PC-9 (cell line): ENCODE results near the gene QARS1.

ENCODE experiments used
- EZH2 ChIP-seq: fragments of 200-600 bp; sonication (generic); IDR thresholded peaks from 2 replicates; pipeline ENCODE4 v1.8.0; 2017; ENCODE audit warnings: antibody characterized with exemption, low read depth
- TF ChIP-seq, protein P1 (sequence below): fragments of 200-600 bp; sonication (generic); conservative IDR thresholded peaks from 2 replicates; pipeline ENCODE4 v1.6.1; 2017; ENCODE audit warnings: mixed run types, antibody characterized with exemption, mild to moderate bottlenecking, moderate library complexity

DNA sequence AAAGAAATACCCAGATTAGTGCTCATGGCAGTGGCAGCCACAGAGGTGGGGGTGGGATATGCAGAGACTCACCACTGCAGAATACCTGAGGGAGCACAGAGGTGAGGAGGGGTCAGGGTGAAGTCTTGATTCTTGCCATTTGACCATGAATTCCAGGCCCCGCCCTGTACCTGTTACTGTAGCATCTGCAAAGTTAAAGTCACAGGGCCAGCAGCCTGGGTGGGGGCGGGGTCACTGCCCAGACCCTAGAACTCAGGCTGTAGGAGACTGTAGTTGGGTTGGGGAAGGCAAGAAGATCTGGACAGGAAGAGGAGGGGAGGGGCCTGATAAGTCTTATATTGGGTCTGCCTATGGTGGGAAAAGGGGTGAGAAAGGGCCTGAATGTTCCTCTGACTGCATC, 47.1 kb upstream of the QARS1 start:
- TF ChIP-seq, protein P1, sequence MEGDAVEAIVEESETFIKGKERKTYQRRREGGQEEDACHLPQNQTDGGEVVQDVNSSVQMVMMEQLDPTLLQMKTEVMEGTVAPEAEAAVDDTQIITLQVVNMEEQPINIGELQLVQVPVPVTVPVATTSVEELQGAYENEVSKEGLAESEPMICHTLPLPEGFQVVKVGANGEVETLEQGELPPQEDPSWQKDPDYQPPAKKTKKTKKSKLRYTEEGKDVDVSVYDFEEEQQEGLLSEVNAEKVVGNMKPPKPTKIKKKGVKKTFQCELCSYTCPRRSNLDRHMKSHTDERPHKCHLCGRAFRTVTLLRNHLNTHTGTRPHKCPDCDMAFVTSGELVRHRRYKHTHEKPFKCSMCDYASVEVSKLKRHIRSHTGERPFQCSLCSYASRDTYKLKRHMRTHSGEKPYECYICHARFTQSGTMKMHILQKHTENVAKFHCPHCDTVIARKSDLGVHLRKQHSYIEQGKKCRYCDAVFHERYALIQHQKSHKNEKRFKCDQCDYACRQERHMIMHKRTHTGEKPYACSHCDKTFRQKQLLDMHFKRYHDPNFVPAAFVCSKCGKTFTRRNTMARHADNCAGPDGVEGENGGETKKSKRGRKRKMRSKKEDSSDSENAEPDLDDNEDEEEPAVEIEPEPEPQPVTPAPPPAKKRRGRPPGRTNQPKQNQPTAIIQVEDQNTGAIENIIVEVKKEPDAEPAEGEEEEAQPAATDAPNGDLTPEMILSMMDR = no peak
- TF ChIP-seq EZH2 = no peak
